Bone marrow (tissue), 2 donors: ENCODE measurements around the gene SFMBT1.

Experiments used
- DNase-seq, 2 donors: peaks; one replicate each; lab custom pipeline; 2025; lab: John Stamatoyannopoulos, UW

Gene SFMBT1

GRCh38 chr3:53045518-53046170 lies at the start of gene SFMBT1:
SFMBT1 (minus strand) TSS chr3:53046073; CDS start chr3:52969128, 76,945 bp downstream.
- DNase-seq: peak in 1 of 2 donors; percentile 48

GRCh38 chr3:53092942-53093341 lies 47.1 kb upstream of the SFMBT1 start:
- DNase-seq: no peak

- no peak for DNase-seq
These were observed 46.3 kb upstream of the SFMBT1 start for GRCh38 chr3:53092216-53092615.

GRCh38 chr3:53091011-53091410 lies 45.1 kb upstream of the SFMBT1 start:
- DNase-seq: no peak

GRCh38 chr3:53089511-53089910 lies 43.6 kb upstream of the SFMBT1 start:
- DNase-seq: no peak

- DNase-seq: no peak
These were observed 39.6 kb upstream of the SFMBT1 start for GRCh38 chr3:53085476-53085875.

- no peak for DNase-seq
These were observed 38.6 kb upstream of the SFMBT1 start for GRCh38 chr3:53084310-53085001.

GRCh38 chr3:53083949-53084309 lies 38.1 kb upstream of the SFMBT1 start:
- DNase-seq: no peak

- DNase-seq: no peak
These were observed 37.6 kb upstream of the SFMBT1 start for GRCh38 chr3:53083521-53083920.

GRCh38 chr3:53082736-53083135 lies 36.9 kb upstream of the SFMBT1 start:
- no peak for DNase-seq

GRCh38 chr3:53081318-53081717 lies 35.4 kb upstream of the SFMBT1 start:
- DNase-seq: no peak

- no peak for DNase-seq
These were observed 34.8 kb upstream of the SFMBT1 start for GRCh38 chr3:53080612-53081205.

GRCh38 chr3:53079791-53080555 lies 34.1 kb upstream of the SFMBT1 start:
- DNase-seq: no peak

GRCh38 chr3:53079147-53079546 lies 33.3 kb upstream of the SFMBT1 start:
- no peak for DNase-seq

GRCh38 chr3:53078656-53079055 lies 32.8 kb upstream of the SFMBT1 start:
- no peak for DNase-seq

- DNase-seq: no peak
These were observed 31.8 kb upstream of the SFMBT1 start for GRCh38 chr3:53077476-53078220.

- DNase-seq: no peak
These were observed 29.9 kb upstream of the SFMBT1 start for GRCh38 chr3:53075743-53076140.

- no peak for DNase-seq
These were observed 29.2 kb upstream of the SFMBT1 start for GRCh38 chr3:53074761-53075742.

GRCh38 chr3:53074366-53074696 lies 28.5 kb upstream of the SFMBT1 start:
- DNase-seq: no peak

- DNase-seq: no peak
These were observed 27.9 kb upstream of the SFMBT1 start for GRCh38 chr3:53073553-53074365.
